GM12878 (cell line): ENCODE results near the gene SSBP2.

Source experiments
- EZH2 ChIP-seq: IDR thresholded peaks from 2 replicates; pipeline ENCODE4 v1.6.1; 2012; ENCODE audit warnings: low read depth, mild to moderate bottlenecking, control low read depth, inconsistent platforms, low read length, borderline replicate concordance; ENCODE audit not compliant: control insufficient read depth
- HCFC1 ChIP-seq: fragments of 150-350 bp; IDR thresholded peaks from 2 replicates; pipeline ENCODE4 v1.6.1; 2014; ENCODE audit warnings: low read length
- KDM1A ChIP-seq: fragments of 200-600 bp; sonication (generic); IDR thresholded peaks from 2 replicates; pipeline ENCODE4 v1.6.1; 2016; ENCODE audit warnings: borderline replicate concordance
- PAX5 ChIP-seq: IDR thresholded peaks from 2 replicates; pipeline ENCODE4 v1.6.1; 2011; ENCODE audit warnings: low read depth, low read length, borderline replicate concordance
- PAX8 ChIP-seq: fragments of 450-650 bp; IDR thresholded peaks from 2 replicates; pipeline ENCODE4 v1.6.1; 2017; ENCODE audit warnings: mild to moderate bottlenecking, moderate library complexity
- SIN3A ChIP-seq: IDR thresholded peaks from 2 replicates; pipeline ENCODE4 v1.6.1; 2012; ENCODE audit warnings: low read depth, low read length, improper control_type of control experiment
- ZNF274 ChIP-seq: IDR thresholded peaks from one replicate; pipeline ENCODE4 v1.8.0; 2011; ENCODE audit not compliant: insufficient read length, insufficient read depth
- TF ChIP-seq, protein P1 (sequence below), 3 experiments: IDR thresholded peaks in 2 of 3; conservative IDR thresholded peaks in 1 of 3; 2 replicates each; pipeline ENCODE4 v1.5.1; 2011; ENCODE audit warnings: low read depth in 3 of 3, low read length in 3 of 3, mild to moderate bottlenecking in 3 of 3, control low read depth in 2 of 3, moderate library complexity in 2 of 3, inconsistent platforms in 1 of 3, mixed read lengths in 1 of 3; ENCODE audit not compliant: control insufficient read depth in 2 of 3, insufficient read depth in 1 of 3; ENCODE audit errors: extremely low read depth in 1 of 3

- TF ChIP-seq HCFC1 (no peak), EZH2 (no peak), PAX5 (no peak), SIN3A (no peak), KDM1A (no peak), ZNF274 (no peak), PAX8 (no peak)
- TF ChIP-seq, protein P1, sequence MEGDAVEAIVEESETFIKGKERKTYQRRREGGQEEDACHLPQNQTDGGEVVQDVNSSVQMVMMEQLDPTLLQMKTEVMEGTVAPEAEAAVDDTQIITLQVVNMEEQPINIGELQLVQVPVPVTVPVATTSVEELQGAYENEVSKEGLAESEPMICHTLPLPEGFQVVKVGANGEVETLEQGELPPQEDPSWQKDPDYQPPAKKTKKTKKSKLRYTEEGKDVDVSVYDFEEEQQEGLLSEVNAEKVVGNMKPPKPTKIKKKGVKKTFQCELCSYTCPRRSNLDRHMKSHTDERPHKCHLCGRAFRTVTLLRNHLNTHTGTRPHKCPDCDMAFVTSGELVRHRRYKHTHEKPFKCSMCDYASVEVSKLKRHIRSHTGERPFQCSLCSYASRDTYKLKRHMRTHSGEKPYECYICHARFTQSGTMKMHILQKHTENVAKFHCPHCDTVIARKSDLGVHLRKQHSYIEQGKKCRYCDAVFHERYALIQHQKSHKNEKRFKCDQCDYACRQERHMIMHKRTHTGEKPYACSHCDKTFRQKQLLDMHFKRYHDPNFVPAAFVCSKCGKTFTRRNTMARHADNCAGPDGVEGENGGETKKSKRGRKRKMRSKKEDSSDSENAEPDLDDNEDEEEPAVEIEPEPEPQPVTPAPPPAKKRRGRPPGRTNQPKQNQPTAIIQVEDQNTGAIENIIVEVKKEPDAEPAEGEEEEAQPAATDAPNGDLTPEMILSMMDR (IDR thresholded peaks at IDR 0.05 in 2 of 3, conservative IDR thresholded peaks at IDR 0.05 in 1 of 3; ENCODE audit: control insufficient read depth in 2 of 3, extremely low read depth in 1 of 3, insufficient read depth in 1 of 3, low read depth in 3 of 3, low read length in 3 of 3): no peak
Measured at GRCh38 chr5:81767097-81767496, 16.2 kb upstream of the SSBP2 start.
